ENCODE measurements around the gene ATP1A3.

GRCh38 chr19:41957838-41958366 is 36.1 kb downstream of the ATP1A3 start:
- TF ChIP-seq CTCF (IDR thresholded peaks at IDR 0.05), result peak; percentile 71
- no peak for TF ChIP-seq EZH2 (IDR thresholded peaks at IDR 0.05; ENCODE audit: borderline replicate concordance, insufficient read depth, low read depth, low read length, poor library complexity, severe bottlenecking)

Measured in B cell (primary cell).